ENCODE results near the gene GTF3C1. TPM values are rescaled to one million over a fixed set of nuclear protein-coding genes. Genes with fewer than 3 reads are reported as not detected.
"Not testable (repeated sequence)": the region's sequence is repeated elsewhere in the genome, so short reads cannot be mapped to it uniquely, and the experiment has no call there.

Gene GTF3C1
- total RNA-seq, 1 experiment from 2014 or later, result 46.6 TPM

DNA sequence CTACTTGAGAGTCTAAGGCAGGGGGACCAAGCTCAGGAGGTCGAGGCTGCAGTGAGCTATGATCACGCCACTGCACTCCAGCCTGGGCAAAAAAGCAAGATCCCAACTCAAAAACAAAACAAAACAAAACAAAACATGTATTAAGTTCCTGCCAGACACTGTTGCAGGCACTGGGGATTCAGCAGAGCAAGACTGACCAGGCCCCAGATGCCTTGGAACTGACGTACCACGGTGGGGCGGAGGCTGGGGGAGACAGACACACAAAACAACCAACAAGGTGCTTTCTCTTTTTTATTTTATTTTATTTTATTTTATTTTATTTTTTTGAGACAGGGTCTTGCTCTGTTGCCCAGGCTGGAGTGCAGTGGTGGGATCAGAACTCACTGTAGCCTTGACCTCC is 114.6 kb downstream of the GTF3C1 start:
- not testable (repeated sequence) for H3K4me2 ChIP-seq (ENCODE audit: low read depth, low read length, poor library complexity, severe bottlenecking); H3K36me3 ChIP-seq (ENCODE audit: insufficient read depth, low read length); H3K27ac ChIP-seq (ENCODE audit: low read length); H3K9me2 ChIP-seq (replicated peaks; ENCODE audit: insufficient read depth, low read length); DNase-seq; H3K4me1 ChIP-seq (ENCODE audit: low read length); H3K4me3 ChIP-seq (ENCODE audit: low read length); H4K20me1 ChIP-seq (ENCODE audit: insufficient read depth, low read depth, low read length); H3K79me2 ChIP-seq (ENCODE audit: low read length); H3K27me3 ChIP-seq (ENCODE audit: low read length); H3K9me3 ChIP-seq (ENCODE audit: low read length); H3K9ac ChIP-seq (ENCODE audit: low read length); H2AFZ ChIP-seq (ENCODE audit: low read length)

- DNase-seq, result no peak
- no peaks in the 10 kb centered on the region for H3K79me2 ChIP-seq (ENCODE audit: low read length)
- H3K4me1 ChIP-seq (ENCODE audit: low read length), result no peaks in the 10 kb centered on the region
- H2AFZ ChIP-seq (ENCODE audit: low read length), result no peak overlapping the region
- H4K20me1 ChIP-seq (ENCODE audit: insufficient read depth, low read depth, low read length), result no peaks in the 10 kb centered on the region
- H3K27me3 ChIP-seq (ENCODE audit: low read length), result no peaks in the 10 kb centered on the region
- no peaks in the 10 kb centered on the region for H3K36me3 ChIP-seq (ENCODE audit: insufficient read depth, low read length)
- H3K9me3 ChIP-seq (ENCODE audit: low read length), result no peaks in the 10 kb centered on the region
- H3K27ac ChIP-seq (ENCODE audit: low read length), result no peak overlapping the region
- no peaks in the 10 kb centered on the region for H3K9me2 ChIP-seq (replicated peaks; ENCODE audit: insufficient read depth, low read length)
- H3K9ac ChIP-seq (ENCODE audit: low read length), result no peak overlapping the region
- H3K4me3 ChIP-seq (ENCODE audit: low read length), result no peak overlapping the region
- H3K4me2 ChIP-seq (ENCODE audit: low read depth, low read length, poor library complexity, severe bottlenecking), result no peak overlapping the region
Measured at GRCh38 chr16:27434141-27435051, 115.3 kb downstream of the GTF3C1 start.

- no peak overlapping the region for H3K27ac ChIP-seq (ENCODE audit: low read length)
- H3K4me2 ChIP-seq (ENCODE audit: low read depth, low read length, poor library complexity, severe bottlenecking), result no peak overlapping the region
- H2AFZ ChIP-seq (ENCODE audit: low read length), result no peak overlapping the region
- no peaks in the 10 kb centered on the region for H4K20me1 ChIP-seq (ENCODE audit: insufficient read depth, low read depth, low read length)
- H3K27me3 ChIP-seq (ENCODE audit: low read length), result no peaks in the 10 kb centered on the region
- no peaks in the 10 kb centered on the region for H3K36me3 ChIP-seq (ENCODE audit: insufficient read depth, low read length)
- no peaks in the 10 kb centered on the region for H3K4me1 ChIP-seq (ENCODE audit: low read length)
- no peaks in the 10 kb centered on the region for H3K79me2 ChIP-seq (ENCODE audit: low read length)
- H3K9me3 ChIP-seq (ENCODE audit: low read length), result no peaks in the 10 kb centered on the region
- H3K9me2 ChIP-seq (replicated peaks; ENCODE audit: insufficient read depth, low read length), result no peaks in the 10 kb centered on the region
- no peak for DNase-seq
- no peak overlapping the region for H3K9ac ChIP-seq (ENCODE audit: low read length)
- no peak overlapping the region for H3K4me3 ChIP-seq (ENCODE audit: low read length)
Measured at GRCh38 chr16:27433636-27434035, 116.1 kb downstream of the GTF3C1 start.

DNA sequence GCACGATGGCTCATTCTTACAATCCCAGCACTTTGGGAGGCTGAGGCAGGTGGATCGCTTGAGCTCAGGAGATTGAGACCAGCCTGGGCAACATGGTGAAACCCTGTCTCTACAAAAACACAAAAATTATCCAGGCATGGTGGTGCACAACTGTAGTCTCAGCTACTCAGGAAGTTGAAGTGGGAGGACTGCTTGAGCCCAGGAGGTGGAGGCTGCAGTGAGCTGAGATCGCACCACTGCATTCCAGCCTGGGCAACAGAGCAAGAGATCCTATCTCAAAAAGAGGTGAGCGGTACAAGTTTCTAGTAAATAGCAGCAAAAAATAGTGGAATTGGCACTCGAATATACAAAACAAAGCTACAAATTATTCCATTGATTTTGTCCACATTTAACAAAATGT is 116.5 kb downstream of the GTF3C1 start:
- not testable (repeated sequence) for H3K27ac ChIP-seq (ENCODE audit: low read length); H3K79me2 ChIP-seq (ENCODE audit: low read length); H3K27me3 ChIP-seq (ENCODE audit: low read length); H3K4me3 ChIP-seq (ENCODE audit: low read length); H2AFZ ChIP-seq (ENCODE audit: low read length); H3K4me1 ChIP-seq (ENCODE audit: low read length); H3K9me2 ChIP-seq (replicated peaks; ENCODE audit: insufficient read depth, low read length); H3K9me3 ChIP-seq (ENCODE audit: low read length); H3K36me3 ChIP-seq (ENCODE audit: insufficient read depth, low read length); DNase-seq; H4K20me1 ChIP-seq (ENCODE audit: insufficient read depth, low read depth, low read length); H3K4me2 ChIP-seq (ENCODE audit: low read depth, low read length, poor library complexity, severe bottlenecking); H3K9ac ChIP-seq (ENCODE audit: low read length)

DNA sequence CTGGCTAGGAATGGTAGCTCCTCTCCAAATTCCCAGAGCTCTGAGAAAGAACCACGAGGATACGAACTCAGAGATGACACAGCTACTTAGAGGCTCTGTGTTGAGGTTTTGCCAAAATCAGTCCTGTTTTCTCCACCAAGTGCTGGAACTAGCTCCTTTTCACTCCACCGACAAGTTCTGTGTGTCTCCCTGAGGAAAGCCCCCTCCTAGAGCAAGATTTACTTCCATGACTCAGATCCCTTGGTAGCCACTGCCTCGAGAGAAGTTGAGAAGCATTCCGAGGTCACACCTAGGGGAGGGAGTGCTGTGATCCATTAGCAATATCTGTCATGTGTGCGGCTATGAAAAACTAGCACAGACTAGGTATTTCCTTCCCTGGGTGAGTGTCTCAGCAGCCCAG is 117.2 kb downstream of the GTF3C1 start:
- H3K4me2 ChIP-seq (ENCODE audit: low read depth, low read length, poor library complexity, severe bottlenecking), result no peak overlapping the region
- no peak overlapping the region for H3K27ac ChIP-seq (ENCODE audit: low read length)
- H3K9me2 ChIP-seq (replicated peaks; ENCODE audit: insufficient read depth, low read length), result no peaks in the 10 kb centered on the region
- H3K27me3 ChIP-seq (ENCODE audit: low read length), result no peaks in the 10 kb centered on the region
- no peak overlapping the region for H3K4me3 ChIP-seq (ENCODE audit: low read length)
- H3K36me3 ChIP-seq (ENCODE audit: insufficient read depth, low read length), result no peaks in the 10 kb centered on the region
- no peak overlapping the region for H3K9ac ChIP-seq (ENCODE audit: low read length)
- no peaks in the 10 kb centered on the region for H3K9me3 ChIP-seq (ENCODE audit: low read length)
- no peaks in the 10 kb centered on the region for H3K4me1 ChIP-seq (ENCODE audit: low read length)
- no peak overlapping the region for H2AFZ ChIP-seq (ENCODE audit: low read length)
- no peak for DNase-seq
- no peaks in the 10 kb centered on the region for H3K79me2 ChIP-seq (ENCODE audit: low read length)
- H4K20me1 ChIP-seq (ENCODE audit: insufficient read depth, low read depth, low read length), result no peaks in the 10 kb centered on the region

- Histone ChIP-seq H3K79me2 (ENCODE audit: low read length) (no peaks in the 10 kb centered on the region), H3K4me3 (ENCODE audit: low read length) (no peak overlapping the region), H3K9me2 (replicated peaks; ENCODE audit: insufficient read depth, low read length) (no peaks in the 10 kb centered on the region), H3K4me1 (ENCODE audit: low read length) (peaks cover under 1% of the 10 kb centered on the region), H4K20me1 (ENCODE audit: insufficient read depth, low read depth, low read length) (no peaks in the 10 kb centered on the region), H3K27ac (ENCODE audit: low read length) (no peak overlapping the region), H2AFZ (ENCODE audit: low read length) (no peak overlapping the region), H3K27me3 (ENCODE audit: low read length) (no peaks in the 10 kb centered on the region), H3K9me3 (ENCODE audit: low read length) (no peaks in the 10 kb centered on the region), H3K36me3 (ENCODE audit: insufficient read depth, low read length) (no peaks in the 10 kb centered on the region), H3K9ac (ENCODE audit: low read length) (no peak overlapping the region), H3K4me2 (ENCODE audit: low read depth, low read length, poor library complexity, severe bottlenecking) (no peak overlapping the region)
- no peak for DNase-seq
Measured at GRCh38 chr16:27431773-27432532, 117.8 kb downstream of the GTF3C1 start.

DNA sequence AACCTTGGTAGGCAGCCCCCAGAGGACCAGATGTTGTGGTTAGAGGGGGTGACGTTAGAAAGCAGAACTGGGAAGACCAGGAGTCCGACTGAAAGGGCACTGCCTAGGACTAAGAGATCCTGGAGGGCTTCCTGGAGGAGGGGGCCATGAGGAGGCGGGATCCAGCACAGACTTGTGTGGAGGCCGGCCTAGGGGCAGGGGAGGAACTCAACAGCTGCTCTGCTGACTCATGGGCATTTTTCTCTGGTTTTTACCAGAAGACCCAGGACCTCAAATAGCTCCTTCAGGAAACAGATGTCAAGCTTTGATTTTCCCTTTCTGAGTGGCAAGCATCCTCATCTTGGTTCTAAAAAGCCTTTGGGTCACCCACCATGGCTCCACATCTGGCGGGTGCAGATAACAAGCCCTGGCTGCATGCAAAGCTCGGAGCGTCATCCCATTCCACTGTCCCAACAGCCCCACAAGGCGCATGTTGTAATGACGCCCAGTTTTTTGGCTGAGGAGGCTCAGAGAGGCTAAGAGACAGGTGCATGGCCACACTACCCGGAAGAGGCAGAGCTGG is 118.7 kb downstream of the GTF3C1 start:
- Histone ChIP-seq H4K20me1 (ENCODE audit: insufficient read depth, low read depth, low read length) (no peaks in the 10 kb centered on the region), H3K27me3 (ENCODE audit: low read length) (no peaks in the 10 kb centered on the region), H3K36me3 (ENCODE audit: insufficient read depth, low read length) (no peaks in the 10 kb centered on the region), H3K79me2 (ENCODE audit: low read length) (no peaks in the 10 kb centered on the region), H3K9me2 (replicated peaks; ENCODE audit: insufficient read depth, low read length) (no peaks in the 10 kb centered on the region), H3K9ac (ENCODE audit: low read length) (no peak overlapping the region), H2AFZ (ENCODE audit: low read length) (no peak overlapping the region), H3K9me3 (ENCODE audit: low read length) (no peaks in the 10 kb centered on the region), H3K4me2 (ENCODE audit: low read depth, low read length, poor library complexity, severe bottlenecking) (no peak overlapping the region), H3K27ac (ENCODE audit: low read length) (no peak overlapping the region), H3K4me1 (ENCODE audit: low read length) (peaks cover 8% of the 10 kb centered on the region), H3K4me3 (ENCODE audit: low read length) (no peak overlapping the region)
- no peak for DNase-seq

GRCh38 chr16:27430512-27430911 is 119.2 kb downstream of the GTF3C1 start:
- DNase-seq, result no peak
- Histone ChIP-seq H3K27ac (ENCODE audit: low read length) (no peak overlapping the region), H4K20me1 (ENCODE audit: insufficient read depth, low read depth, low read length) (no peaks in the 10 kb centered on the region), H3K4me3 (ENCODE audit: low read length) (no peak overlapping the region), H3K4me2 (ENCODE audit: low read depth, low read length, poor library complexity, severe bottlenecking) (no peak overlapping the region), H3K9ac (ENCODE audit: low read length) (no peak overlapping the region), H2AFZ (ENCODE audit: low read length) (no peak overlapping the region), H3K9me3 (ENCODE audit: low read length) (no peaks in the 10 kb centered on the region), H3K4me1 (ENCODE audit: low read length) (peaks cover 8% of the 10 kb centered on the region), H3K27me3 (ENCODE audit: low read length) (no peaks in the 10 kb centered on the region), H3K9me2 (replicated peaks; ENCODE audit: insufficient read depth, low read length) (no peaks in the 10 kb centered on the region), H3K79me2 (ENCODE audit: low read length) (no peaks in the 10 kb centered on the region), H3K36me3 (ENCODE audit: insufficient read depth, low read length) (no peaks in the 10 kb centered on the region)
